ENCODE results near the gene DNM1L.
A peak's percentile ranks its signal among the peaks of the same experiment; 100 is the strongest.
"Not testable (repeated sequence)": the region's sequence is repeated elsewhere in the genome, so short reads cannot be mapped to it uniquely, and the experiment has no call there.

Gene DNM1L

GRCh38 chr12:32697445-32697844 is 18.3 kb downstream of the DNM1L start:
- DNase-seq (ENCODE audit: low read depth): no peak

GRCh38 chr12:32698285-32698684 is 19.2 kb downstream of the DNM1L start:
- no peak for DNase-seq (ENCODE audit: low read depth)

GRCh38 chr12:32699437-32699836 is 20.3 kb downstream of the DNM1L start:
- not testable (repeated sequence) for DNase-seq (ENCODE audit: low read depth)

GRCh38 chr12:32702473-32702872 is 23.4 kb downstream of the DNM1L start:
- DNase-seq (ENCODE audit: low read depth): no peak

- DNase-seq (ENCODE audit: low read depth): no peak
Measured at GRCh38 chr12:32702946-32703345, 23.8 kb downstream of the DNM1L start.

- no peak for DNase-seq (ENCODE audit: low read depth)
Measured at GRCh38 chr12:32705783-32706182, 26.7 kb downstream of the DNM1L start.

GRCh38 chr12:32706335-32707024 is 27.4 kb downstream of the DNM1L start:
- no peak for DNase-seq (ENCODE audit: low read depth)

- no peak for DNase-seq (ENCODE audit: low read depth)
Measured at GRCh38 chr12:32708926-32709325, 29.8 kb downstream of the DNM1L start.

GRCh38 chr12:32714772-32715171 is 35.7 kb downstream of the DNM1L start:
- no peak for DNase-seq (ENCODE audit: low read depth)

- no peak for DNase-seq (ENCODE audit: low read depth)
Measured at GRCh38 chr12:32718926-32719325, 39.8 kb downstream of the DNM1L start.

GRCh38 chr12:32725308-32725707 is 46.2 kb downstream of the DNM1L start:
- not testable (repeated sequence) for DNase-seq (ENCODE audit: low read depth)

GRCh38 chr12:32726286-32726685 is 47.2 kb downstream of the DNM1L start:
- no peak for DNase-seq (ENCODE audit: low read depth)

GRCh38 chr12:32727237-32727636 is 48.1 kb downstream of the DNM1L start:
- DNase-seq (ENCODE audit: low read depth): no peak

- no peak for DNase-seq (ENCODE audit: low read depth)
Measured at GRCh38 chr12:32734952-32735351, 55.9 kb downstream of the DNM1L start.

- DNase-seq (ENCODE audit: low read depth): no peak
Measured at GRCh38 chr12:32736445-32736844, 57.3 kb downstream of the DNM1L start.

GRCh38 chr12:32737715-32738114 is 58.6 kb downstream of the DNM1L start:
- no peak for DNase-seq (ENCODE audit: low read depth)

- DNase-seq (ENCODE audit: low read depth): no peak
Measured at GRCh38 chr12:32739279-32739678, 60.2 kb downstream of the DNM1L start.

GRCh38 chr12:32742133-32742532 is 63.0 kb downstream of the DNM1L start:
- DNase-seq (ENCODE audit: low read depth): no peak

GRCh38 chr12:32743264-32743663 is 64.2 kb downstream of the DNM1L start:
- DNase-seq (ENCODE audit: low read depth): no peak

GRCh38 chr12:32753605-32754004 is 74.5 kb downstream of the DNM1L start:
- DNase-seq (ENCODE audit: low read depth): no peak

GRCh38 chr12:32754111-32754510 is 75.0 kb downstream of the DNM1L start:
- no peak for DNase-seq (ENCODE audit: low read depth)

GRCh38 chr12:32755051-32755653 is 76.1 kb downstream of the DNM1L start:
- peak; percentile 25 for DNase-seq (ENCODE audit: low read depth)

- DNase-seq (ENCODE audit: low read depth): peak; percentile 81
Measured at GRCh38 chr12:32755654-32756475, 76.8 kb downstream of the DNM1L start, which contains the start of gene YARS2. YARS2 (minus strand) TSS chr12:32755897; CDS start chr12:32755874, 23 bp downstream.

Measured in stimulated activated CD8-positive, alpha-beta memory T cell treated with anti-CD3 and anti-CD28 coated beads, Interleukin-15, amount 100 ng/mL, for 1 hour (primary cell).